ENCODE data around the gene EVI5. TPM values are rescaled to one million over a fixed set of nuclear protein-coding genes. Genes with fewer than 3 reads are reported as not detected.

EVI5 gene
- total RNA-seq, 1 donor from 2014 or later: 52.6 TPM

DNA sequence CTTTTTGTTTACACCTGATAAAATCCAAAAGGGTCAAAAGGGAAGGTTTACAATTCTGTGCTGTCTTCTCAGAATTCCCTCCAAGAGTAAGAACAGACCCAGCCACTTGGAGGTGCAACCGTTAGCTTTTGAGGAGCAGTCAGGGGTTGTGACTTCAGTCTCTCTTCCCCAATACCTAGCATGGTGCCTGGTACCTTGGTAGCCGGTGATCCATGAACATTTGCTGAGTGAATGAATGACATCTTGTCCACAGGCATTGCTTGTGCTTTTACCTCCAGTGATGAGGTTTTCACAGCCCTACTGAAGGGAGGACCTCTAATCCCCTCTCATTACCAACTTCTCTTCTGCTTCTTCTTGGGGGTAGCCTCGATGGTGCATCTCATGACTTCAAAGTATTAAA, 309.9 kb downstream of the EVI5 start:
- Mint-ChIP-seq H3K27me3 (ENCODE audit: unreplicated experiment) (peaks cover 86% of the 10 kb centered on the region), H3K4me1 (ENCODE audit: unreplicated experiment) (peaks cover 3% of the 10 kb centered on the region), H3K4me3 (ENCODE audit: unreplicated experiment) (no peak overlapping the region), H3K9me3 (ENCODE audit: unreplicated experiment) (no peaks in the 10 kb centered on the region), H3K36me3 (ENCODE audit: unreplicated experiment) (no peaks in the 10 kb centered on the region), H3K27ac (ENCODE audit: unreplicated experiment) (no peak overlapping the region)
- no peak for DNase-seq (ENCODE audit: extremely low spot score, unreplicated experiment)
- TF ChIP-seq CTCF (IDR thresholded peaks at IDR 0.05): no peak

- H3K4me3 Mint-ChIP-seq (ENCODE audit: unreplicated experiment): no peak overlapping the region
- H3K36me3 Mint-ChIP-seq (ENCODE audit: unreplicated experiment): no peaks in the 10 kb centered on the region
- no peaks in the 10 kb centered on the region for H3K4me1 Mint-ChIP-seq (ENCODE audit: unreplicated experiment)
- peaks cover 81% of the 10 kb centered on the region for H3K27me3 Mint-ChIP-seq (ENCODE audit: unreplicated experiment)
- no peak for DNase-seq (ENCODE audit: extremely low spot score, unreplicated experiment)
- TF ChIP-seq CTCF (IDR thresholded peaks at IDR 0.05): no peak
- no peak overlapping the region for H3K27ac Mint-ChIP-seq (ENCODE audit: unreplicated experiment)
- no peaks in the 10 kb centered on the region for H3K9me3 Mint-ChIP-seq (ENCODE audit: unreplicated experiment)
Measured at GRCh38 chr1:92473781-92474495, 311.0 kb downstream of the EVI5 start.

DNA sequence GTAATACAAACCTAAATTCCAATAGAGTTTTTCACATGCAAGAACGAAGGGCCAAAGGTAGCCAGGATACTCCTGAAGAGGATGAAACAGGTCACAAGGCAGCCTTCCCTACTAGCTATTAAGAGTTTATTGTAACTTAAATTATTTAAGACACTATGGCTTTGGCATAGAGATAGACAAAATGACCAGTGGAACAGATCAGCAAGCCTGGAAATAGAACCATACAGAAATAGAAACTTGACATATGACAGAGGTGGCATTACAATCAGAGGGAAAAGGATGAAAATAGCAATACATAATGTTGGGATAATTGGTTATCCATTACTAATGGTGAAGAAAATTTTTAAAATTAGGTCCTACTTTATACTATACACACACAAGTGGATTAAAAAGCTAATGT, 314.7 kb downstream of the EVI5 start:
- DNase-seq (ENCODE audit: extremely low spot score, unreplicated experiment): peak; percentile 6
- TF ChIP-seq CTCF (IDR thresholded peaks at IDR 0.05): no peak
- Mint-ChIP-seq H3K9me3 (ENCODE audit: unreplicated experiment) (no peaks in the 10 kb centered on the region), H3K27me3 (ENCODE audit: unreplicated experiment) (peaks cover 66% of the 10 kb centered on the region), H3K4me1 (ENCODE audit: unreplicated experiment) (no peaks in the 10 kb centered on the region), H3K4me3 (ENCODE audit: unreplicated experiment) (no peak overlapping the region), H3K27ac (ENCODE audit: unreplicated experiment) (no peak overlapping the region), H3K36me3 (ENCODE audit: unreplicated experiment) (no peaks in the 10 kb centered on the region)

DNA sequence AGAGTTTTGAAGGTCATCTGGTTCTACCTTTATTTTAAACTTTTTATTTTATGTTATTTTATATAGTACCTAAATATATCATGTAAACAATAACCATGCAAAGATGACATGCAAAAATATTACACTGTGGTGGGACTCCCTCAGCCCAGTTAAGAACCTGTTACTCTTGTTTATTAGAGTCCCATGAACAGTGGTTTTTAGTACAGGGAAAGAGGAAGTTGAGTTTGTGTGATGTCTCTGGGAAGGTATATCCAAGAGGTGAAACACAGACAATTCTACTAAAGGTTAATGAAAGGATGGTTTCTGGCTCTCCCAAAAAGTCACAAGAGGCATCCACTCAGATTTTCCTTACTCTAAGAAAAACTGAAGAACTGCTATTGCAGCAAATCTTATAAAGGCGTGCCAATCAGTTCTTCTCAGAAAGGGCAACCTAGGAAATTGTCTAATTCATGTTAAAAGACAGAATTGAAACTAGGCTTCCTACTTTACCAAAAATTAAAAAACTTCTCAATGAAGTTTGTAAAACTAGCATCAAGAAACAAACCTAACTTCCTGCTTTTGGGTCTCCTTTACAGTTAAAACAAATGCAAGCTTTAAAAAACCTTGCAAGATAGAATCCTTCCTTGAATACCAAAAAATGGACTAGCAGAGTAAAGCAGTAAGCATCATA, 318.1 kb downstream of the EVI5 start:
- H3K4me3 Mint-ChIP-seq (ENCODE audit: unreplicated experiment): no peak overlapping the region
- TF ChIP-seq CTCF (IDR thresholded peaks at IDR 0.05): no peak
- no peaks in the 10 kb centered on the region for H3K9me3 Mint-ChIP-seq (ENCODE audit: unreplicated experiment)
- peaks cover 52% of the 10 kb centered on the region for H3K27me3 Mint-ChIP-seq (ENCODE audit: unreplicated experiment)
- DNase-seq (ENCODE audit: extremely low spot score, unreplicated experiment): no peak
- H3K27ac Mint-ChIP-seq (ENCODE audit: unreplicated experiment): no peak overlapping the region
- no peaks in the 10 kb centered on the region for H3K4me1 Mint-ChIP-seq (ENCODE audit: unreplicated experiment)
- no peaks in the 10 kb centered on the region for H3K36me3 Mint-ChIP-seq (ENCODE audit: unreplicated experiment)

- TF ChIP-seq CTCF (IDR thresholded peaks at IDR 0.05): no peak
- no peak overlapping the region for H3K4me3 Mint-ChIP-seq (ENCODE audit: unreplicated experiment)
- H3K36me3 Mint-ChIP-seq (ENCODE audit: unreplicated experiment): no peaks in the 10 kb centered on the region
- DNase-seq (ENCODE audit: extremely low spot score, unreplicated experiment): no peak
- no peaks in the 10 kb centered on the region for H3K9me3 Mint-ChIP-seq (ENCODE audit: unreplicated experiment)
- peaks cover 47% of the 10 kb centered on the region for H3K27me3 Mint-ChIP-seq (ENCODE audit: unreplicated experiment)
- no peaks in the 10 kb centered on the region for H3K4me1 Mint-ChIP-seq (ENCODE audit: unreplicated experiment)
- H3K27ac Mint-ChIP-seq (ENCODE audit: unreplicated experiment): no peak overlapping the region
Measured at GRCh38 chr1:92465256-92465647, 319.7 kb downstream of the EVI5 start.

All from osteocyte (in vitro differentiated cells).